Measurements from ENCODE around the gene ZMYND11. TPM values are rescaled to one million over a fixed set of nuclear protein-coding genes. Genes with fewer than 3 reads are reported as not detected.

The ZMYND11 gene
- total and polyA plus RNA-seq, 2 of the 8 experiments (the other 6 are each of a cell fraction or from before 2014, with no cell fraction given): 7.5 to 26.6 TPM

GRCh38 chr10:104416-104815 is 30.8 kb upstream of the ZMYND11 start:
- no peaks in the 10 kb centered on the region for H3K23me2 ChIP-seq (ENCODE audit: low read depth, low read length)
- H2BK120ac ChIP-seq (replicated peaks; ENCODE audit: low read depth, low read length): no peak overlapping the region
- H3K56ac ChIP-seq (replicated peaks; ENCODE audit: insufficient read length, low read depth, low read length): no peak overlapping the region
- no peak for FAIRE-seq
- H4K91ac ChIP-seq (replicated peaks; ENCODE audit: insufficient read length, low read length): no peak overlapping the region
- H3K4ac ChIP-seq (replicated peaks; ENCODE audit: insufficient read length, low read depth, low read length): no peak overlapping the region
- no peaks in the 10 kb centered on the region for H4K20me1 ChIP-seq (replicated peaks in 1 of 2; ENCODE audit: control insufficient read depth in 1 of 2, insufficient read depth in 2 of 2, low read length in 2 of 2)
- no peak for DNase-seq (ENCODE audit: low read depth in 1 of 2, low spot score in 2 of 2)
- no peaks in the 10 kb centered on the region for H3K4me1 ChIP-seq (replicated peaks in 1 of 4; ENCODE audit: control insufficient read depth in 3 of 4, insufficient read depth in 4 of 4, low read length in 3 of 4)
- no peak overlapping the region for H2AK5ac ChIP-seq (ENCODE audit: low read depth, low read length)
- no peak overlapping the region for H2BK20ac ChIP-seq (ENCODE audit: low read length)
- ChIA-PET CTCF (ENCODE audit: partially characterized antibody) (interaction anchor here (0.7 to 1.4 kb wide), 2 partner anchors 77 to 106 kb away, joined by 3 to 4 read pairs; no protein-coding TSS in a partner anchor), POLR2A (ENCODE audit: partially characterized antibody) (no interaction called here)
- no peaks in the 10 kb centered on the region for H3K79me2 ChIP-seq (ENCODE audit: control insufficient read depth in 1 of 2, insufficient read depth in 2 of 2, low read length in 2 of 2)
- H2BK5ac ChIP-seq (ENCODE audit: low read depth, low read length): no peak overlapping the region
- no peak overlapping the region for H2BK12ac ChIP-seq (ENCODE audit: low read depth, low read length)
- no peak overlapping the region for H3K18ac ChIP-seq (ENCODE audit: extremely low read depth, low read length)
- H3K23ac ChIP-seq (ENCODE audit: insufficient read length): no peak overlapping the region
- no peak overlapping the region for H4K5ac ChIP-seq (ENCODE audit: insufficient read length, low read depth, low read length)
- no peaks in the 10 kb centered on the region for H3K36me3 ChIP-seq (ENCODE audit: control insufficient read depth in 2 of 4, insufficient read depth in 4 of 4, low read length in 3 of 4)
- no peak overlapping the region for H3K9ac ChIP-seq (replicated peaks in 1 of 4; ENCODE audit: extremely low read depth in 1 of 4, low read depth in 3 of 4, low read length in 3 of 4)
- 87% methylated on average over 3 of the region's 4 CpGs; no CpG with 5 or more reads in 1 of the 2 experiments for WGBS, 2 experiments (ENCODE audit: extremely low coverage in 1 of 2, insufficient coverage in 1 of 2, insufficient read length in 1 of 2, insufficient replicate concordance in 2 of 2, low coverage in 1 of 2, low lambda C conversion rate in 2 of 2, missing lambda C conversion rate in 1 of 2)
- no peak overlapping the region for H2BK15ac ChIP-seq (ENCODE audit: low read length)
- no peak overlapping the region for H2AFZ ChIP-seq (ENCODE audit: low read length)
- H3K14ac ChIP-seq (ENCODE audit: insufficient read length): no peak overlapping the region
- H3K9me3 ChIP-seq (ENCODE audit: insufficient read depth in 2 of 2, low read depth in 1 of 2, low read length in 1 of 2): peaks cover 3 to 13% of the 10 kb centered on the region in 2 experiments; a peak in 2 of 4 replicates
- no peak overlapping the region for H4K8ac ChIP-seq (ENCODE audit: extremely low read depth, insufficient read depth, low read length)
- H3K27me3 ChIP-seq (replicated peaks in 1 of 4; ENCODE audit: control insufficient read depth in 3 of 4, extremely low read depth in 1 of 4, insufficient read depth in 3 of 4, low read length in 3 of 4): no peaks in the 10 kb centered on the region
- no peak overlapping the region for H3K4me3 ChIP-seq (ENCODE audit: extremely low read depth in 1 of 4, insufficient read depth in 2 of 4, low read depth in 3 of 4, low read length in 4 of 4)
- TF ChIP-seq USF2 (IDR thresholded peaks at IDR 0.05; ENCODE audit: low read length): no peak
- TF ChIP-seq BRCA1 (IDR thresholded peaks at IDR 0.05; ENCODE audit: low read depth, low read length): no peak
- no peak for TF ChIP-seq MAFK (IDR thresholded peaks at IDR 0.05; ENCODE audit: low read depth, low read length)
- H3K79me1 ChIP-seq (ENCODE audit: low read depth, low read length): no peaks in the 10 kb centered on the region
- H3K4me2 ChIP-seq (ENCODE audit: insufficient read depth in 1 of 2, low read depth in 2 of 2, low read length in 2 of 2): no peak overlapping the region
- no peak overlapping the region for H3K27ac ChIP-seq (ENCODE audit: low read depth, low read length)
